Fibroblast of peridontal ligament (primary cell): ENCODE results near the gene TTC21B.
"Not testable (repeated sequence)": the region's sequence is repeated elsewhere in the genome, so short reads cannot be mapped to it uniquely, and the experiment has no call there.

Experiments
- DNase-seq: peaks from one replicate; pipeline ENCODE4 v3.0.0-alpha.2; 2010; ENCODE audit errors: extremely low read depth

The TTC21B gene

DNA sequence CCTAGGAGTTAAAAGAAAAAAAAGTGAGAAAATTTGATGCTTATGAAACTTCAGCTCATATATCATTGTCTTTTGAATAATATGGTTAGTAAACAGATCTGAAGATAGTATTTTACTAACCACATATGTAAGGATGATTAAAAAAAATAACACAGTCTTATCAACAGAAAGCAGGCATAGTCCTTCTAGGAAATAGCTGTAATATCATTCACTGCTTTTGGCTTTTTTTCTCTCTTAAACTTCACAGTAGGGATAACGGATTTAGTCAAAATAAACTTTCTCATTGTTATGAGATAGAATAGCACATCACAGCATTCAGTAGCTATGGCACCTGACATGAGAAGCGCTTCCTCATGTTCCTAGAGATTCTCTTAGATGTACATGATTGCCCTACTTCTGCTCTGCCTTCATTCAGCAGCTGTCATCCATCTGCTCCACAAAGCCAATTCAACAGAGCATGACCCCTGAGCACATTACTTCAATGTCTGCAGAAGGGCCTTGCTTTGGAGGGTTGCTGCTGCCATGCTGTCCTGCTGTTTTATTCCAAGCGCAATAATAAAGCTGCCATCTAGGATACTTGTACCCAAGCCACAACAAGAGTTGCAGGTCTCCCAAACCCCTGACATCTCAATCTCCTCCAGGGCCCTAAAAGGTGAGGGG is 67.0 kb downstream of the TTC21B start:
- no peak for DNase-seq

DNA sequence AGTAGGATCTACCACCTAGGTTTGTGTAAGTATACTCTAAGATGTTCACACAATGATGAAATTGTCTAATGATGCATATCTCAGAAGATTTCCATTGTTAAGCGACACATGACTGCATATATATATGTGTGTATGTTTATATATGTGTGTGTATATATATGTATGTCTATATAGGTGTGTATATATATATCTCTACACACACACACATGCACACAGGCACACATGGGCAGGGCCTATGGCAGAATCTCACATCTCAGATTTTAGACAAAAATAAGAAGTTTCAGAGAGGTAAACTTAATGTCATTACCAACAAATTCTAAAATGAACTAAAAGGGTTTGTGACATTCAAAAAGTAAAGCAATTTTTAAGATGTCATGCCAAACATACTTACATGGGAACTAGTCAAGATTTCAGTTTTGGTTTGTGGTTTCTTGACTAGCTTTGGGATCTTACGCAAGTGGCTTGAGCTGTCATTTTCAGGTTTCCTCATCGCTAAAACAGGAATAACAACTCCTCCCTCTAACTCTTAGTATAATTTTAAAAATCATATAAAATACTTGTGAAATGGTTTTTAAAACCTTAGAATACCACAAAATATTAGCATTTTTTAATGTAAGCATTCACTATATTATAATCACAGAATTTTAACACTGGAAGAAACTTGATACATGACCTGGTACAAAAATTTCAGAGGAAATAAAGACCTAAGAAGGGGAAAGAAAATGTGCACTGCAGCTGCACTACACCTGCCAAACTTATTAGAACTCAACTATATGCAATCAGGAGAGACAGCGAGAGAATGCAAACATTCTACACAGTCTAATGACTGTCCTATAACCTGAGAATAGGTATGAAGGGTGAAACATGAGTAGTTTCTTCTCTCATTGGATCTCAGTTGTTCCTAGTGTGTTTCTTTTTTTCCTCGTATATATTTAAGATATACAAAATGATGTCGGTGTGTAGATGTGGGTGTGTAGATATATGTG is 75.7 kb downstream of the TTC21B start:
- peak; percentile 92 for DNase-seq

DNA sequence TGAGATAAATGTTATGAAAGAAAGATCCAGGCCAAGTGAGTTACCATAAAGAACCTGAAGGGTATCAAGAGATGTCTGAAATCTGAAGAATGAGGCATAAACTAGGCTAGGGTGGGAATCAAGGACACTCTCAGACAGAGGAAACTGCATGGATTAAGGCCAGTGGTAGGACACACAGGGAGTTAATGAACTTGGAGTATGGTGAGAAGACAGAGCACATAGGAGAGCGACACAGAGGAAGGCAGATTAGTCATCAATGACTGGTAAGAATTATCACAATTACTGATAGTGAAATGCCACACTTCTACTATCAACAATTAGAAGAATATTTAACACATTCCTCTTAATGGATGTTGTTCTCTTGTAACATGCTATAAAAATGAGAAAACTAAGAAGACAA is 76.9 kb downstream of the TTC21B start:
- peak; percentile 3 for DNase-seq

DNA sequence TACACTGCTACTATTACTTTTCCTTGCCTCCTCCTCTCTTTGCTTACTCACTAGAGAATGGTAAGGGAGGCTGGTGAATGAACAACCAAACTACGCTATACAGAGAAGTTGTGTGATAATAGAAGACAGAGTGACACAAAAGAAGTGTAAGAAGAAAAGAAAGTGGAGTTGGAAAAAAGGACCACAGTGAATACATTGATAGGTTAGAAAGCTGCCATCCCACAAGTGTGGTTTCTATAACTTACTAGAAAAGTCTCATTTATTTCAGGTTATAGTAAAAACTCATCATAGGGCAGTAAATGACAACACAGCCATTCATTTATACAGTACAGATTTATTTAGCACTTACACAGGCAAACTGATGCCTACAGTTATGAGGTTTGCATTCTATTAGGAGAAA is 77.3 kb downstream of the TTC21B start:
- DNase-seq = no peak

DNA sequence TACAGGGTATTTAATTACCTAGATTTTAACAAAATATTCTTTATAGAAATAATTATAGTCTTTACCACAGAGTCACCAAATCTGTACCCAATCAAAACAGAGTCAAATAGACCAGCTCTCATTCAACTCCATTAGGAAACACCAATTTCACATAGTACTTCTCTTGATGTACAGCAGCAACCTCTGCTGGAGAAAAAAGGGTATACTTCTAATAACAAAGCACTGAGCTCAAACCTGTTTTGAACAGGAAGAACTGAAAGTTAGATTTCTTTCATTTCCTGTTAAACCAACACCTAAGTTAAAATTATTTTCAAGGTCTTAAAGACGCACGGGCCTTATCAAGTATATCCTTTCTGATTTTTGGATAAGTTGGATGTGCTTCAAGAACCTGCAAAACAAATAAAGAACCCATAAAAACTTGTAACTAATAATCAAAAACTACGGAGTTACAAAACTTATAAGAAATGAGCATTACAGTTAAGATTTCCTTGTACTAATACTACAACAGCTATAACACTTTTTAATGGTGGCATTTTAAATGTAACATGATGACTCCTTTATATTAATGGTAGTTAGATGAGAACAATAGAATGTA is 79.0 kb downstream of the TTC21B start:
- DNase-seq = peak; percentile 87

DNA sequence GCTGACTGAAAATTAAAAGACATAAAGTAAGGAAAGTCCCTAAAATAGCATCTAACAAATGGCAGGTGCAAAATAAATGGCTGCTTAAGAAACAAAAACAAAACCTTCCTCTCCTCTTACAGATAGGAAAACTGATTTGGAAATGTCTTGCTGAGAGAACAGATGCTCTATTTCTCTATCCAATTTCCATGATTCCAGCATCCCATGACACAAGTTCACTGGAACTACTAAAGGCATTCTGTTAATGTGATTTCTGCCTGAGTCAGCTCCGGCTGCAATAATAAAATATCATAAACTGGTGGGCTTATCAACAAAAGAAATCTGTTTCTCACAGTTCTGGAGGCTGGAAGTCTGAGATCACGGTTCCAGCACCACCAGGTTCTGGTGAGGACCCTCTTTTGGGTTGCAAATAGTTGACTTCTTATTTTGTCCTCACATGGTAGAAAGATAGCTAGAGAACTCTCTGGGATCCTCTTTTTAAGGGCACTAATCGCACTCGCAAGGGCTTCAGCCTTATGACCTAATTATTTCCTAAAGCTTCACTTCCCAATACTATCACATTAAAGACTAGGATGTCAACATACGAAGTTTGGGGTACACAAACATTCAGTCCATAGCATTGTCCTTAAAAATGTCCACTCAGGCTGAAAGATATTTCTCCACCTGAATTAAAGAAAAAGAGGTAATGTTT is 81.3 kb downstream of the TTC21B start:
- DNase-seq = peak; percentile 17

DNA sequence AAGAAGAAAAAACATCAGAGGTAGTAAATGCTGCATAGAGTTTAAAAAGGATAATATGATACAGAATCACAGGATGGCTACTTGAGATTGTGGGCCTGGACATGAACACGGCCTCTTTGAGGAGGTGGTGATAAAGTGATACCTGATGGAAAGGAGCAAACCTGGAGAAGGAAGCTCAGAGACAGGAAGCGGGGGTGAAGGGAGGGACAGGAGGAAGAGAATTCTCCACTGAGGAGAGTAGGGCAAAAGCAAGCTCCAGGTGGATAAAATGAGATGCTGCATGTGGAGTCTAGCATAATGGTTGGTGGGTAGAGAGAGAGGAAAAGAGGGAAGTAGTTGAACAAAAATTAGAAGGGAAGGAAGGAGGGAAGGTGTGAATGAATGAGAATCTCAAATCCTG is 82.6 kb downstream of the TTC21B start:
- DNase-seq = no peak

DNA sequence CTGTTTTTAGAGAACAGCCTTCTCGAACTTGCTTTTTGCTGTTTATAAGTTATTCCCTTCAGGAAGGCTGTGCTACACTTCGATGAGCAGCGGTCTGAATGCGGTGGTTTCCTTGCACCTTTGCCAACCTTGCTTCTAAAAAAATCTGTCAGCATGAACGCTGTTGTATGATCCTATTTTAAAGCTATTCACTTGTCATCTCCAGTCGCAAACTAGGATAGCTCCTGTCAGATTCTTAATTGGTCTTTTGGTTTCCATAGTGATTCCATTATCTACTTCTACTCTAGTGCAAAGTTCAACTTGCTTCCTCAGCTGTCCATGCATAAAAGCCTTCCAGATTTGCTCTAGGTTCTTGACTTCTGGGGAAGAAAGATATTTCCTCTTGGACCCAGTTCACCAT is 83.2 kb downstream of the TTC21B start:
- DNase-seq = no peak

DNA sequence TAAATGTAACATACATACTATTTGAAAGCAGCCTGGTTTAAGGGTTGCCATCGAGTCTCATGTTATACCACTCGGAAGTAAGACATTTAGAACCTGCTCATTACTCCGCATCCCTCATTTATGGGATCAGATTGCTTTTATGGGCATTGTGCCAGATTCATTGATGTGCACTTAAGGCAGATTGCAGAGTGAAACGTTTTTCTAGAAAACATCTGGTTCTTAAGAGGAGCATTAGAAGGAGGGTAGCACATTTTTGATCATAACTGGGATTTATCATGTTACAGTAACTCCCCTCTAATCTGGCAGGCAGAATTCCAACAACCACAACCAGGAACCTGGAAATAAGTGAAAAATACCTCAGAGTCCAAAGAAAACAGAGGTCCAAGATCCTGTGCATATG is 85.4 kb downstream of the TTC21B start:
- peak; percentile 61 for DNase-seq

DNA sequence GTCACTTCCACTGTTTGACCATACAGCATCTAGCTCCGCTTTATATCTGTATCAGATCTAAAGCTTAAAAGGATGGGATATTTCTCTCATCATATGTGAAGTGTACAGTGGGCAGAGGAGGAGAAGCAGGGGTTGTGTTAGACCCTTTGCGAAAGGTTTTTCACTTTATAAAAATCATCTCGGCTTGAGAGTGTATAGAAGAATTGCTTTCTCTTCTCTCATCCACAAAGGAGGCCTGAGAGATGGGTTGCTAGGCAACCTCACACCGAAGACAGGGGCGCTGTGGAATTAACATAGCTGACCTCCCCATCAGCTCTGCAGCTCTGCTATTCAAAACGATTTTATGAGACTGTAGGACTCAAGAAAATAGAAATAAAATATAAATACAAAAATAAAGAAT is 89.3 kb downstream of the TTC21B start:
- no peak for DNase-seq

DNA sequence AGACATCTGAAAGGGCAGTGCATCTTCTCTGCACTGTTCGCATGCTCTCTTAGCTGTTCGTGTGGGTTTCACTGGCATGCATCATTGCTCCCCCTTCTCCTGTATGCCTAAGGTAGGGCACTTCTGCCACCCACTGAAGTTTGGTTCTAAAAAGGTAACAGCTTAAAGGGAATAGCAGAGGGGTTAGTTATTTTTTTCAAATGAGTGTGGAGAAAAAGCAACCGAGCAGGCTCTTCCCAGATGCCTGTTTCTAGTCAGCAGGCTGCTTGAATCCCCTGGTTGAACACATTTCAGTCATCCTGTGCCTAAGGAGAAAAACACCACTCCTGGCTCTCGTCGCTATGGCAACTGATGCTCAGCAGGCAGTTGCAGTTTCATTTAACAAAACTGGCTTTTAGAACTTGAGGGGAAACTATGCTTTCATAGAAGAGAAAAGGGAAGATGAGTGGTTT is 89.7 kb downstream of the TTC21B start:
- no peak for DNase-seq

DNA sequence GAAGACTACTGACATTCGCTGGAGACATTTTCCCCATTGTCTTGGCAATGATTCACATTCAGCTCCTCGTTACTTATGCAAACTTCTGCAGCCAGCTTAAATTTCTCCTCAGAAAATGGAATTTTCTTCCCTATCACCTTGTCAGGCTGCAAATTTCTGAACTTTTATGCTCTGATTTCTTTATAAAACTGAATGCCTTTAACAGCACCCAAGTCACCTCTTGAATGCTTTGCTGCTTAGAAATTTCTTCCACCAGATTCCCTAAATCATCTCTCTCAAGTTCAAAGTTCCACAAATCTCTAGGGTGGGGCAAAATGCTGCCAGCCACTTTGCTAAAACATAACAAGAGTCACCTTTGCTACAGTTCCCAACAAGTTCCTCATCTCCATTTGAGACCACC is 92.5 kb downstream of the TTC21B start:
- DNase-seq = not testable (repeated sequence)

DNA sequence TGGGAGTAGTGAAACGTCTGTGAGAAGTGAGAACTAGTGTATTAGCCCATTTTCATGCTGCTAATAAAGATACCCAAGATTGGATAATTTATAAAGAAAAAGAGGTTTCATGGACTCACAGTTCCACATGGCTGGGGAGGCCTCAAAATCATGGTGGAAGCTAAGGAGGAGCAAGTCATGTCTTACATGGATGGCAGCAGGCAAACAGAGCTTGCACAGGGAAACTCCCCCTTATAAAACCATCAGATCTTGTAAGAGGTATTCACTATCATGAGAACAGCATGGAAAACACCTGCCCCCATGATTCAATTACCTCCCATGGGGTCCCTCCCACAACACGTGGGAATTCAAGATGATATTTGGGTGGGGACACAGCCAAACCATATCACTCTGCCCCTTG is 93.9 kb downstream of the TTC21B start:
- DNase-seq = not testable (repeated sequence)

DNA sequence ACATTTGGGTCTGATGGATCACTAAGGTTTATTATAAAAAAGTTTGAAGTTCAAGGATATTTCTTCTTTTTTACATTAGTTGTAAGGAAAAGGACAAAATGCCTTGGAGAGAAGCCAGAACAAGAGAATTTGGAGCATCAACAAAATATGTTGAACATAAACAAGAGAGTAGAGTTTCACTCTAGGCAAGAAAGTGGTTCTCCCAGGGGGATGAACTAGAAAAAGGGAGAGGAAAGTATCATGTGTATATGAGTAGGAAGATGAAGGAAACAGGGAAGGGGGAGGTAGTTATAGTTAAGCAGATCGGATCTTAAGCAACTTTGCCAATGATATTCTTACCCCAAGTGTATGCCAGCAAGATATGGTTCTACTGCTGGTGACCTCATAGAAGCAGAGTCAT is 95.7 kb downstream of the TTC21B start:
- peak; percentile 97 for DNase-seq

DNA sequence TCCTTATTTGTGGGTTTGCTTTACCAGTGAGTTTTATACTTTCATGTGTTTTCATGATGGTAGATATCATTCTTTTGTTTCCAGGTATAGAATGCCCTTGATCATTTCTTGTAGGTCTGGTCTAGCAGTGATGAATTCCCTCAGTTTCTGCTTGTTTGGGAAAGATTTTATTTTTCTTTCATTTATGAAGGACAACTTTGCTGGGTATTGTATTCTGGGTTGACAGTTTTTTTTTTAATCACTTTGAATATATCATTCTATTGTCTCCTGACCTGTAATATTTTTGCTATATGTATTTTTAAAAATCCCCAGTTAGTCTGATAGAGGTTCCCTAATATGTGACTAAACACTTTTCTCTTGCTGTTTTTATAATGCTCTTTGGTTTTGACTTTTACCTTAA is 101.2 kb downstream of the TTC21B start:
- peak; percentile 14 for DNase-seq

DNA sequence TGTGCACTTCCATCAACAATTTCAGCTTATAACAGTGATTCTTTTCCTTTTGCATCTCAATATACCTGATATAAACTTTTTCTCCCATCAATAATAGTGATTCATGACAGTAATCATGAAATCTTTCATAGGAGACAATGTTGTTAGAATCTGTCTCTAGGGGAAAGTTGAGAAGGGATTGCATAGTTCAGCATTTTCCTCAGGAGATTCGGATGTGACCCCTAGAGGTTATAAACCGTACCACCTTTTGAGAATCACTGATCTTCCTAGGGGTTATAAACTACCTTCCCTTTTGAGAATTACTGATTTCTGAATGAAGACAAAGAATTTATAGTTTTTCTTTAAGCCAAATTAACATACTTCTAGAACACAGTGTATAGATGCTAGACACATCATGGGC is 106.6 kb downstream of the TTC21B start:
- DNase-seq = no peak

DNA sequence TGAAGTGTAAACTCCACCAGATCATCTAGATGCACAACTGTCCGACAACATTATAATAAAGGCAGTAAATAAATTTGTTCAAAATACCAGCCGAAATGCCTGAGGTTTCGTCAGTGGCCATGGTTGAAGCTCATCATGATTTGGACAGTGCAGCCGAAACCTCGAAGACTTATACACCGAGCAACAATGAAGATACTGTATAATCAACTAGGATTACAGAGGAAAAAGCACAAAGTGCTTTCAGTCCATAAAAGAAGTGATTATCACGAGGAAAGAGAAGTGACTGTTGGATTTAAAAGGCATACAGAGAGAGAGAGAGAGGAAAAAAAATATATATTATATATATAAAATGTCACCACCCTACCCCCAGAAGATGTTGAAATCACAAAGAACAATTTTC is 107.5 kb downstream of the TTC21B start:
- no peak for DNase-seq

DNA sequence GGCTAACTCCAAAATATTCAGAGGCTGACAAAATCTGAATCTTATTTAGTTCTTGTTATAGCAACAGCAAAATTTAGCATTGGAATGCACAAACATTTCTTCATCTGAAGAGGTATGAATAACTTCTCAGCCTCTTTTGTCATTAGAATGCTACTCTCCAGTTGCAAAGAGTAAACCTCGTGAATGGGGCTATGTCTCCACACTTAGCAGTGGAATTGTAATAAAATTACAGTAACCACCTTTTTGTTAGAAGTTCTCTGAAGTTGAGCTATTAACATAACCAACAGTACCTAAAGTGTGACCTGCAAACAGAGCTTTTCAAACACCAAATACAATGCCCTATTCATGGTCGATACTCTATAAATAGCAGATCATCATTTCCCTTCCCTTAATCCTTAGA is 109.4 kb downstream of the TTC21B start:
- DNase-seq = no peak

DNA sequence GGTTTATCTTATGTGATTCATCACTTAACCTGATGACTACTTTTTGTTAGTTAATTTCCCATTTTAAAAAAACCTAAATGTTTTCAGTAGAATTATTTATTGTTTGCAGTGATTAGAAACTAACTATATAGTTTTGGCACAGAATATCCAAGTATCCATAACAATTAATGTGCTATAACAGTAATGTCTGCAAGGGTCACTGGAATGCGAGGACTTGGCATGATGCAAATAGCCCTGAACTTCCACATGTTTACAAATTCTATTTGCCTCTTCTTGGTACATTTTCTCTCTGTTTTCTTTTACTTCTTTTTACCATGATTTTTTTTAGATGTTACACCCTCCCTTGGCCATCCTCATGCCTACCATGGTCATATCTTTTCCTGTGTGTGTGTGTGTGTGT is 110.2 kb downstream of the TTC21B start:
- no peak for DNase-seq

DNA sequence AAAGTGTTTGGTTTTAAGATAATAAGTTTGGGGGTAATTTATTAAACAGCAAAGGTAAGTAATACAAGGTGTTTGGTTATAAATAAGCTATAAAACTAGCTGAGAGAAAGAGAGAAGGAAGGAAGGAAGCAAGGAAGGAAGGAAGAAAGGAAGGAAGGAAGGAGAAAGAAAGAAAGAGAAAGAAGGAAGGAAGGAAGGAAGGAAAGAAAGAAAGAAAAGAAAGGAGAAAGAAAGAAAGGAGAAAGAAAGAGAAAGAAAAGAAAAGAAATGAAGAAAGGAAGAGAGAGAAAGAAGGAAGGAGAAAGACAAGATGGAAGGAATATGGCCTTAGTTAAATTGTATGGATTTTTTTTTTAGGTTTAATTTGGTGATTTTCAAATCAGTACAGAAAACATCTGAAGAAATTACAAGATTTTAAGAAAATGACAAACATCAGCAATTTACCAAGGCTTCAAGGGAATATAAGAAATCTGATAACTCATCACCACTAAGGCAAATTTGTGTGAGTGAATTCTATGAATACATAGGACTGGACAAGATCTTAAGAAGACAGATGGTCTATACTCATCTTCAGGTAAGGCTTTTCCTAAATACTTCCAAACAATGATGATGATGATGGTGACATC is 113.1 kb downstream of the TTC21B start:
- DNase-seq = no peak

DNA sequence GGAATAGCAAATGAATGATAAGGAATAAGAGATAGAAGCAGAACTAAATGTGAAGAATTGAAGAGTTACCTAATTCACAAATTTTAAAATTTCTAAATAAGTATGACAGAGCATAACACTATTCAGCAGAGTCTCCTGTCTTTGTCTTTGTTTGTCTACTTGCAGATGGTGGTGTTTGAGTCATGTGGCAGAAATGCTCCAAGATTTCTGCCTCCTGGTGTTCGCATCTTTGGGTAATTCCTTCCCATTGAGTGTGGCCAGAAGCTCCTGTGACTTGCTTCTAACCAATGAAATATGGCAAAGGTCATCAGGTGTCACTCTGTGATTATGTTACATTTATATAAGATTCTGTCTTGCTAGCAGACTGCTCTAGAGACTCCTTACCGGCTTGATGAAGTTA is 114.0 kb downstream of the TTC21B start:
- peak; percentile 20 for DNase-seq

DNA sequence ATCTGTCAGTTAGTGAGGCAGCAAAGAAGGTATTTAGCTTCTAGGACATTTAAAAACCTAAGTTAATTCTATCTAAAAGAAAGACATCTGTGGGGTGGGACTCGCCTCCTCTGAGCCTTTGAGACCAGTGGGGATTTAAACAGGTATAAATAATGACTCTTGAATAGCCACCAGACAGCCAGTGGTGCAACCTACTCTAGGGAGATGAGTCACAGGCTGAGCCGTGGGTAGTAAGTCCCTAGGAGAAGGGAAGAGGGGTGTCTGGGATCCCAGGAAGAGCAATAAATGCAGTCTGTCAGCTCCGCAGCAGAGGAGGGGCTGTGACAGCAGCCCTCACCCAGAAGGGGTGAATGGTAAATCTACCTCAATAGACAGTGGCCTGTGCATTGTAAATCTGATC is 116.5 kb downstream of the TTC21B start:
- no peak for DNase-seq
